ENCODE data around the gene HUNK.

HUNK gene

GRCh38 chr21:32036756-32037155 lies 163.9 kb downstream of the HUNK start:
- no peak for TF ChIP-seq MAX (IDR thresholded peaks at IDR 0.05)
- no peak for TF ChIP-seq ZBTB7A (IDR thresholded peaks at IDR 0.05; ENCODE audit: low read depth)
- no peak for TF ChIP-seq TCF12 (IDR thresholded peaks at IDR 0.05; ENCODE audit: low read depth)
- TF ChIP-seq USF1 (IDR thresholded peaks at IDR 0.05), result no peak
- no peak for TF ChIP-seq RAD21 (IDR thresholded peaks at IDR 0.05; ENCODE audit: low read depth)
- TF ChIP-seq CEBPB (IDR thresholded peaks at IDR 0.05), result no peak
- no peak for TF ChIP-seq FOXM1 (IDR thresholded peaks at IDR 0.05; ENCODE audit: borderline replicate concordance, low read depth)
- no peak for TF ChIP-seq NFIC (IDR thresholded peaks at IDR 0.05)
- TF ChIP-seq TAF1 (IDR thresholded peaks at IDR 0.05; ENCODE audit: low read depth), result no peak
- no peak for TF ChIP-seq EP300 (IDR thresholded peaks at IDR 0.05; ENCODE audit: borderline replicate concordance)
- TF ChIP-seq TEAD4 (IDR thresholded peaks at IDR 0.05), result no peak
- TF ChIP-seq YY1 (IDR thresholded peaks at IDR 0.05; ENCODE audit: low read depth), result no peak
- TF ChIP-seq CREB1 (IDR thresholded peaks at IDR 0.05; ENCODE audit: low read depth), result no peak
- no peak for TF ChIP-seq EGR1 (IDR thresholded peaks at IDR 0.05)
- TF ChIP-seq REST (IDR thresholded peaks at IDR 0.05; ENCODE audit: low read depth), result no peak

- TF ChIP-seq TCF12 (IDR thresholded peaks at IDR 0.05; ENCODE audit: low read depth) (no peak), YY1 (IDR thresholded peaks at IDR 0.05; ENCODE audit: low read depth) (no peak), ZBTB7A (IDR thresholded peaks at IDR 0.05; ENCODE audit: low read depth) (no peak), NFIC (IDR thresholded peaks at IDR 0.05) (no peak), CEBPB (IDR thresholded peaks at IDR 0.05) (no peak), RAD21 (IDR thresholded peaks at IDR 0.05; ENCODE audit: low read depth) (no peak), REST (IDR thresholded peaks at IDR 0.05; ENCODE audit: low read depth) (no peak), USF1 (IDR thresholded peaks at IDR 0.05) (no peak), FOXM1 (IDR thresholded peaks at IDR 0.05; ENCODE audit: borderline replicate concordance, low read depth) (no peak), TAF1 (IDR thresholded peaks at IDR 0.05; ENCODE audit: low read depth) (no peak), MAX (IDR thresholded peaks at IDR 0.05) (no peak), EP300 (IDR thresholded peaks at IDR 0.05; ENCODE audit: borderline replicate concordance) (no peak), EGR1 (IDR thresholded peaks at IDR 0.05) (no peak), CREB1 (IDR thresholded peaks at IDR 0.05; ENCODE audit: low read depth) (no peak), TEAD4 (IDR thresholded peaks at IDR 0.05) (no peak)
Observed at GRCh38 chr21:32043458-32043857, 170.6 kb downstream of the HUNK start.

- TF ChIP-seq CEBPB (IDR thresholded peaks at IDR 0.05), result no peak
- no peak for TF ChIP-seq EP300 (IDR thresholded peaks at IDR 0.05; ENCODE audit: borderline replicate concordance)
- TF ChIP-seq TEAD4 (IDR thresholded peaks at IDR 0.05), result no peak
- no peak for TF ChIP-seq MAX (IDR thresholded peaks at IDR 0.05)
- TF ChIP-seq TCF12 (IDR thresholded peaks at IDR 0.05; ENCODE audit: low read depth), result no peak
- TF ChIP-seq FOXM1 (IDR thresholded peaks at IDR 0.05; ENCODE audit: borderline replicate concordance, low read depth), result no peak
- TF ChIP-seq TAF1 (IDR thresholded peaks at IDR 0.05; ENCODE audit: low read depth), result no peak
- no peak for TF ChIP-seq USF1 (IDR thresholded peaks at IDR 0.05)
- TF ChIP-seq CREB1 (IDR thresholded peaks at IDR 0.05; ENCODE audit: low read depth), result no peak
- TF ChIP-seq EGR1 (IDR thresholded peaks at IDR 0.05), result no peak
- no peak for TF ChIP-seq NFIC (IDR thresholded peaks at IDR 0.05)
- no peak for TF ChIP-seq YY1 (IDR thresholded peaks at IDR 0.05; ENCODE audit: low read depth)
- TF ChIP-seq ZBTB7A (IDR thresholded peaks at IDR 0.05; ENCODE audit: low read depth), result no peak
- TF ChIP-seq REST (IDR thresholded peaks at IDR 0.05; ENCODE audit: low read depth), result no peak
- no peak for TF ChIP-seq RAD21 (IDR thresholded peaks at IDR 0.05; ENCODE audit: low read depth)
Observed at GRCh38 chr21:32044205-32045180, 171.7 kb downstream of the HUNK start.
